ENCODE results near the gene PAPSS1. TPM values are rescaled to one million over a fixed set of nuclear protein-coding genes. Genes with fewer than 3 reads are reported as not detected.

The PAPSS1 gene
- total and polyA plus RNA-seq, 11 donors, result 5.9 to 32.7 (median 9.3) TPM

GRCh38 chr4:107691378-107691777, 28.7 kb downstream of the PAPSS1 start:
- Histone ChIP-seq H3K4me1 (peaks cover 0 to 21% (median 0%) of the 10 kb centered on the region in 12 donors), H3K27me3 (no peaks in the 10 kb centered on the region), H3K4me3 (no peak overlapping the region), H3K27ac (no peak overlapping the region), H3K9me3 (no peaks in the 10 kb centered on the region), H3K36me3 (peaks cover 0 to 22% (median 3%) of the 10 kb centered on the region in 9 donors)
- DNase-seq (no peak), ATAC-seq (no peak)
- TF ChIP-seq POLR2A (IDR thresholded peaks at IDR 0.05), result no peak
- TF ChIP-seq, protein P1, sequence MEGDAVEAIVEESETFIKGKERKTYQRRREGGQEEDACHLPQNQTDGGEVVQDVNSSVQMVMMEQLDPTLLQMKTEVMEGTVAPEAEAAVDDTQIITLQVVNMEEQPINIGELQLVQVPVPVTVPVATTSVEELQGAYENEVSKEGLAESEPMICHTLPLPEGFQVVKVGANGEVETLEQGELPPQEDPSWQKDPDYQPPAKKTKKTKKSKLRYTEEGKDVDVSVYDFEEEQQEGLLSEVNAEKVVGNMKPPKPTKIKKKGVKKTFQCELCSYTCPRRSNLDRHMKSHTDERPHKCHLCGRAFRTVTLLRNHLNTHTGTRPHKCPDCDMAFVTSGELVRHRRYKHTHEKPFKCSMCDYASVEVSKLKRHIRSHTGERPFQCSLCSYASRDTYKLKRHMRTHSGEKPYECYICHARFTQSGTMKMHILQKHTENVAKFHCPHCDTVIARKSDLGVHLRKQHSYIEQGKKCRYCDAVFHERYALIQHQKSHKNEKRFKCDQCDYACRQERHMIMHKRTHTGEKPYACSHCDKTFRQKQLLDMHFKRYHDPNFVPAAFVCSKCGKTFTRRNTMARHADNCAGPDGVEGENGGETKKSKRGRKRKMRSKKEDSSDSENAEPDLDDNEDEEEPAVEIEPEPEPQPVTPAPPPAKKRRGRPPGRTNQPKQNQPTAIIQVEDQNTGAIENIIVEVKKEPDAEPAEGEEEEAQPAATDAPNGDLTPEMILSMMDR (IDR thresholded peaks at IDR 0.05), result no peak
- 72 to 93% (median 79%) methylated on average over 4 of the region's 4 CpGs for WGBS, 4 donors
- intact Hi-C loops (cut with DNase I), result no loop called here

DNA sequence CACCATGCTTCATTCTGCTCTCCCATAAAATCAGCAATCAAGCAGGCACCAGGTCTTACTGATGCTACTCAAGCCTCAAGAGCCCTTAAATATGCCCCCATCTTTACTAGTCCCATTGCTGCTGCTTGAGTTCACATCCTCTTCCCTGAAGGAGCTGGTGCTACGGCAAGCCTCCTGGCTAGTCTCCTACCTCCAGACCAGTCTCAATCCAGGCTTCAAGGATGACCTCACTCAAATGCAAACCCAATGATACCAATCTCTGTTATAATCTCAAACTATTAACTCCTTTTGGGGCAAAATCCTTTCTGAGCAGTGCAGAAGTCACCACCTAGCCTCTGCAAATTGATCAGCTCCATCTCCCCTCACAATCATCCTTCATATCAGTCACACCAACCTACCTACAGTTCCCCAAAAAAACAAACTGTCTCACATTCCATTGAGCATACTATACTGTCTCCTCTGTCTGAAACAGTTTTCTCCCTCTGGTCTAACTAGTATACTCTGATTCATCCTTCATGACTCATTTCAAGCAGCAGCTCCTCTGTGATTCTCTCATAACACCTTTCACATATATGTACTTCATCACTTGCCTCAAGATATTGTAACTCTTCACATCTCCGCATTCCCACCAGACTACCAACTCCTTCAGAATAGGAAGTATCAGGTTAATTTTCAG, 30.0 kb downstream of the PAPSS1 start:
- no peak for TF ChIP-seq POLR2A (IDR thresholded peaks at IDR 0.05)
- TF ChIP-seq, protein P1 (IDR thresholded peaks at IDR 0.05), result no peak
- Histone ChIP-seq H3K9me3 (no peaks in the 10 kb centered on the region), H3K36me3 (peaks cover 0 to 35% (median 12%) of the 10 kb centered on the region in 9 donors), H3K27me3 (no peaks in the 10 kb centered on the region), H3K4me3 (no peak overlapping the region), H3K27ac (no peak overlapping the region), H3K4me1 (peaks cover 0 to 21% (median 0%) of the 10 kb centered on the region in 12 donors)
- DNase-seq (no peak), ATAC-seq (no peak)
- WGBS, 4 donors, result 97 to 99% (median 98%) methylated on average over 2 of the region's 2 CpGs
- intact Hi-C loops (cut with DNase I), result no loop called here

DNA sequence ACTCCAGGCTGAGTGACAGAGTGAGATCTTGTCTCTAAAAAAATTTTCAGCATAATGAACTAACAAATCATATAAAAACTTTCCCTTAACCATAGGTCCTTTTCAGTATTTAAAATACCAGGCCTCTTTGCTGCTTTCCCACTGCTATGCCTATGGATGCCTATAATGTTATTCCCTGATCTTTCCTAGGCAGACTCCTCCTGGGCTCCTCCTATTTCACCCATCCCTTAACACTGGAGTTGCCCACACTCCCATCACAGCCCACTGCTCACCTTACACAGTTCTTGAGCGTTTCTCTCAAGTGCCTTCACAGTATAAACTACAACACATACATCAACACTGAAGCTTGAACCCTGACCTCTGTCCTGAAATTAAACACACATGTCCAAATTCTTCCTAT, 31.6 kb downstream of the PAPSS1 start:
- no peak for TF ChIP-seq POLR2A (IDR thresholded peaks at IDR 0.05)
- TF ChIP-seq, protein P1 (IDR thresholded peaks at IDR 0.05), result no peak
- Histone ChIP-seq H3K27ac (no peak overlapping the region), H3K9me3 (no peaks in the 10 kb centered on the region), H3K4me1 (peaks cover 0 to 13% (median 0%) of the 10 kb centered on the region in 12 donors), H3K36me3 (peaks cover 0 to 35% (median 12%) of the 10 kb centered on the region in 9 donors), H3K4me3 (no peak overlapping the region), H3K27me3 (no peaks in the 10 kb centered on the region)
- 77 to 93% (median 86%) methylated on average over 1 of the region's 1 CpG for WGBS, 4 donors
- intact Hi-C loops (cut with DNase I), result no loop called here
- ATAC-seq (no peak), DNase-seq (no peak)

GRCh38 chr4:107685740-107686139, 34.3 kb downstream of the PAPSS1 start:
- Histone ChIP-seq H3K4me3 (no peak overlapping the region), H3K4me1 (no peaks in the 10 kb centered on the region), H3K9me3 (no peaks in the 10 kb centered on the region), H3K36me3 (peaks cover 0 to 43% (median 30%) of the 10 kb centered on the region in 9 donors), H3K27ac (no peak overlapping the region), H3K27me3 (no peaks in the 10 kb centered on the region)
- DNase-seq, result no peak
- ATAC-seq, result no peak
- TF ChIP-seq POLR2A (IDR thresholded peaks at IDR 0.05), result no peak
- TF ChIP-seq, protein P1 (IDR thresholded peaks at IDR 0.05), result no peak
- intact Hi-C loops (cut with DNase I), result no loop called here
- WGBS, 4 donors, result 65 to 79% (median 72%) methylated on average over 1 of the region's 1 CpG
